ENCODE measurements around the gene TLNRD1. TPM values are rescaled to one million over a fixed set of nuclear protein-coding genes. Genes with fewer than 3 reads are reported as not detected.

The TLNRD1 gene
- total RNA-seq, 4 donors from 2014 or later, result 10.1 to 22.4 (median 17.8) TPM

DNA sequence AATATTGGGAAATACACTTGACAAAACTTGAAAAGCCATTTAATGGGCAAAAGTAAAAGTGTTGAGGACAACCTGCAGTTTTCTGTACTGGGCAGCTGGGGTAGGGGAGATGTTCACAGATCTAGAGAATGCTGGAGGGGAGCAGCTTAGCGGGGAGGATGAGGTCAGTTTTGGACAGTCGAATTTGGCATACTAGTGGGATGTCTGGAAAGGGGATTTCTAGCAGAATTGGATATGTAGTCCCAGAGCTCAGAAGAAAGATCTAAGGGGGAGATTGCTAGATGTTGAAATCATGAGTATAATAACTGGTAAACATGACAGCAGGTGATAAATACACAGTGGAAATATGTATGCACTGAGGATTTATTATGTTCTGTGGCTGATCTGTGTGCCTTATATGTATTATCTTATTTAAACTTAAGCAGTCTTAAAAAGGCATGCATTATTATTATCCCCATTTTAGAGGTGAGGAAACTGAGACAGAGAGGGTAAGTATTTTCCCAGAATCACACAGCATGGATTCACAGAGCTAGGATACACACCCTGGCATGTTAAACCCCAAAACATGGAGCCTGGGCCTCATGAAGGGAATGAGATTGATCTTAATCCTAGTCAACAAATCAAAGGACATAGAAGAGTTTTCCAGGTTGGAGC lies 42.7 kb downstream of the TLNRD1 start:
- Histone ChIP-seq H3K36me3 (no peaks in the 10 kb centered on the region), H3K27me3 (no peaks in the 10 kb centered on the region), H3K4me1 (no peaks in the 10 kb centered on the region), H3K27ac (no peak overlapping the region), H3K9me3 (no peaks in the 10 kb centered on the region), H3K4me3 (no peak overlapping the region)
- intact Hi-C loops (cut with DNase I; ENCODE audit: low total_unique reads), result no loop called here
- TF ChIP-seq, protein P1, sequence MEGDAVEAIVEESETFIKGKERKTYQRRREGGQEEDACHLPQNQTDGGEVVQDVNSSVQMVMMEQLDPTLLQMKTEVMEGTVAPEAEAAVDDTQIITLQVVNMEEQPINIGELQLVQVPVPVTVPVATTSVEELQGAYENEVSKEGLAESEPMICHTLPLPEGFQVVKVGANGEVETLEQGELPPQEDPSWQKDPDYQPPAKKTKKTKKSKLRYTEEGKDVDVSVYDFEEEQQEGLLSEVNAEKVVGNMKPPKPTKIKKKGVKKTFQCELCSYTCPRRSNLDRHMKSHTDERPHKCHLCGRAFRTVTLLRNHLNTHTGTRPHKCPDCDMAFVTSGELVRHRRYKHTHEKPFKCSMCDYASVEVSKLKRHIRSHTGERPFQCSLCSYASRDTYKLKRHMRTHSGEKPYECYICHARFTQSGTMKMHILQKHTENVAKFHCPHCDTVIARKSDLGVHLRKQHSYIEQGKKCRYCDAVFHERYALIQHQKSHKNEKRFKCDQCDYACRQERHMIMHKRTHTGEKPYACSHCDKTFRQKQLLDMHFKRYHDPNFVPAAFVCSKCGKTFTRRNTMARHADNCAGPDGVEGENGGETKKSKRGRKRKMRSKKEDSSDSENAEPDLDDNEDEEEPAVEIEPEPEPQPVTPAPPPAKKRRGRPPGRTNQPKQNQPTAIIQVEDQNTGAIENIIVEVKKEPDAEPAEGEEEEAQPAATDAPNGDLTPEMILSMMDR (IDR thresholded peaks at IDR 0.05), result no peak
- no peak for TF ChIP-seq POLR2A (IDR thresholded peaks at IDR 0.05)
- DNase-seq, result no peak

DNA sequence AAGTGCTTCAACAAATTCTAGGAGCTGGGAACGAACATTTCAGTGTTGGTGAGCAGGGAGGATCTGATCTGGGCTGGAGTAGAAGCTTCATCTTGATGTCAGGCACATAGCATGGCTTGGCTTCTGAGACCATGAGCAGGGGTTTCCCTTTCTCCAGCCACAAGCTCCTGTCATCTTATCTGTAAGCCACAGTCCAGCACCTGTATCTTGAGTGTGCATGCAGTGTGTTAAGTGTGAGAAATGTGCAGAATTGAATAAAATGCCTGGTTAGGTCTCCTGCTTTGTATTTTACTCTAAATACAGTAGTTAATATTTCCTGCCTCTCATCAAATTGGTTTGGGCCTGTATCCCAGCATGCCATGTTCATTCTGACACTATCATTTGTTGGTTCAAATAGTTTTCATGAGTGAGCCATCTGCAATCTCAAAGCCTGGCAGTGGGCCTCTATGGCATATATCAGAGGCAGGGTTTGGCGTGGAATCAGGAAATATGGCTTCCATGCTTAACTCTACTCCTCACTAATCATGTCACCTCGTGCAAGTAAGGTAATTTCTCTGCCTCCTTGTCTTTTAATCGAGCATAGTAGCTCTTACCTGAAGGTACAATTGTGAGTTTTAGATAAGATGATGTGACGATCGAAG lies 43.3 kb downstream of the TLNRD1 start:
- Histone ChIP-seq H3K36me3 (no peaks in the 10 kb centered on the region), H3K4me3 (no peak overlapping the region), H3K4me1 (no peaks in the 10 kb centered on the region), H3K27me3 (no peaks in the 10 kb centered on the region), H3K9me3 (no peaks in the 10 kb centered on the region), H3K27ac (no peak overlapping the region)
- DNase-seq, result no peak
- intact Hi-C loops (cut with DNase I; ENCODE audit: low total_unique reads), result no loop called here
- no peak for TF ChIP-seq POLR2A (IDR thresholded peaks at IDR 0.05)
- TF ChIP-seq, protein P1 (IDR thresholded peaks at IDR 0.05), result no peak

DNA sequence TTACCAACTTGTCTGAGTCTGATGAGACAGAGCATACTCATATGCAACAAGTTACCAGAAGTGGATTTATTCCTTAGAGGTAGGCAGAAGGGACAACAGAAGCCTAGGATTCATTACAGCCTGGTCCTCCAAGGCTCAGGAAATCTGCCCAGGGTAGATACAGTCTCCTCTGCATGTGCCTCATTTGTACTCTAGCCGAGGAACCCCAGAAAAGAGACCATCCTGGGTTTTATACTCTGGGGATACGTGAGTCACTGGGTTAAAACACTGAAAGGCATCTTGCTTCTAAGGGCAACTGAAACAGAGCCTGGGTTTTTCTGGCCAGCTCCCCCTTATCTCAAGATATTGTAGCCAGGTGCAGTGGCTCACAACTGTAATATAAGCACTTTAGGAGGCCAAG lies 45.6 kb downstream of the TLNRD1 start:
- intact Hi-C loops (cut with DNase I; ENCODE audit: low total_unique reads), result no loop called here
- no peak for DNase-seq
- no peaks in the 10 kb centered on the region for H3K36me3 ChIP-seq
- no peaks in the 10 kb centered on the region for H3K27me3 ChIP-seq
- TF ChIP-seq, protein P1 (IDR thresholded peaks at IDR 0.05), result no peak
- TF ChIP-seq POLR2A (IDR thresholded peaks at IDR 0.05), result no peak
- no peak overlapping the region for H3K27ac ChIP-seq
- no peaks in the 10 kb centered on the region for H3K4me1 ChIP-seq
- H3K4me3 ChIP-seq, result no peak overlapping the region
- no peaks in the 10 kb centered on the region for H3K9me3 ChIP-seq

DNA sequence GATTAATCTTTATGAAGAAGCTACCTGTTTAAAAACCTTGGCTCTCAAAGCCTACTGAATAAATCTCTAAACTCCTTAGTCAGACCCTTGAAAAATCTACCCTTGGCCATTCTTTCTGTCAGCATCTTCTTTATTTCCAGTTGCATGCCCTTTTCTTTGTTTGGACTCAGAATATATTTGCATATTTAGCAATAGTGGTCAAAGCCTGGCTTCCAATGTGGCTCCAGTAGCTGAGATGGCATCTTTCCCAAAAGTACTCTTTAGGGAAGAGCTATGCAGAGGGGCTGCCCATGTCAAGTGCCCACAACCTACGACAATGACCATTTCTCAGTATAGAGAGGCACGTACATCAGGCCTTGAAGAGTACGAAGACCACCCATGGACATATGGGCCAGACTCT lies 47.2 kb downstream of the TLNRD1 start:
- intact Hi-C loops (cut with DNase I; ENCODE audit: low total_unique reads), result no loop called here
- no peaks in the 10 kb centered on the region for H3K9me3 ChIP-seq
- H3K27ac ChIP-seq, result no peak overlapping the region
- no peak for DNase-seq
- no peaks in the 10 kb centered on the region for H3K4me1 ChIP-seq
- H3K36me3 ChIP-seq, result no peaks in the 10 kb centered on the region
- TF ChIP-seq POLR2A (IDR thresholded peaks at IDR 0.05), result no peak
- TF ChIP-seq, protein P1 (IDR thresholded peaks at IDR 0.05), result no peak
- no peak overlapping the region for H3K4me3 ChIP-seq
- H3K27me3 ChIP-seq, result no peaks in the 10 kb centered on the region

DNA sequence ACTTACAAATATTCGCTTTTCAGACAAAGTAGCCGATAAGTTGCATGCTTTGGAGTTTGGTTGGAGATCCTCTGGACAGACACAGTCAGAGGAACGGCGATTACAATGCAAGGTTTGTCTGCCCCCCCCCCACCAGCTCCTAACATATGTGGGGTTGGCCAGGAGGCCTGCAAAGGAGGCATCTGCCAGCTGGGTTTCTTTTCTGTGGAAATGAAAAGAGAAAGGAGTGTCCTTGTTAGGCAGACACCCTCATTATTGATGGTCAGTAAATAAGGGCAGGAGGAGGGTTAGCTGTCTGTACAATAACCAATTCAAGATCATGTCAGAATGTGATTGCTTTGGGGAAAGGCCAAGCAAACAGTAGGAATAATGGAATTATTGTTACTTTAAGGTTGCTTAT lies 49.1 kb downstream of the TLNRD1 start:
- Histone ChIP-seq H3K9me3 (no peaks in the 10 kb centered on the region), H3K27ac (no peak overlapping the region), H3K27me3 (no peaks in the 10 kb centered on the region), H3K36me3 (no peaks in the 10 kb centered on the region), H3K4me1 (no peaks in the 10 kb centered on the region), H3K4me3 (no peak overlapping the region)
- TF ChIP-seq, protein P1 (IDR thresholded peaks at IDR 0.05), result no peak
- no peak for TF ChIP-seq POLR2A (IDR thresholded peaks at IDR 0.05)
- intact Hi-C loops (cut with DNase I; ENCODE audit: low total_unique reads), result no loop called here
- DNase-seq, result no peak
